GM23338 (cell line): ENCODE measurements around the gene ZNF562. TPM values are rescaled to one million over a fixed set of nuclear protein-coding genes. Genes with fewer than 3 reads are reported as not detected.

ENCODE experiments used
- ATAC-seq: fragments of 200-7000 bp; cut with Tn5 transposase; 3 replicates; pipeline ENCODE4 v1.9.1; 2020
- DNase-seq: peaks from one replicate; pipeline ENCODE4 v3.0.0-alpha.2; 2015; ENCODE audit warnings: low spot score
- H2AFZ ChIP-seq: fragments of 200-600 bp; sonication (generic); 2 replicates; pipeline ENCODE4 v1.8.0; 2016; ENCODE audit warnings: antibody characterized with exemption, mild to moderate bottlenecking, moderate library complexity
- H3F3A ChIP-seq: fragments of 200-600 bp; sonication (generic); replicated peaks from 2 replicates; pipeline ENCODE4 v1.8.0; 2017; ENCODE audit warnings: antibody characterized with exemption, mixed run types, low read depth
- H3K27ac ChIP-seq: fragments of 200-600 bp; sonication (generic); 2 replicates; pipeline ENCODE4 v1.6.1; 2016; ENCODE audit warnings: low read depth
- H3K27me3 ChIP-seq: fragments of 200-600 bp; sonication (generic); 2 replicates; pipeline ENCODE4 v1.8.0; 2016; ENCODE audit warnings: mild to moderate bottlenecking, mixed run types, moderate library complexity; ENCODE audit not compliant: insufficient read depth
- H3K36me3 ChIP-seq: fragments of 200-600 bp; sonication (generic); 2 replicates; pipeline ENCODE4 v1.8.0; 2016; ENCODE audit warnings: mild to moderate bottlenecking; ENCODE audit not compliant: insufficient read depth
- H3K4me1 ChIP-seq: fragments of 200-600 bp; sonication (generic); 2 replicates; pipeline ENCODE4 v1.8.0; 2016; ENCODE audit warnings: mild to moderate bottlenecking, moderate library complexity; ENCODE audit not compliant: insufficient read depth
- H3K4me2 ChIP-seq: fragments of 200-600 bp; sonication (generic); 2 replicates; pipeline ENCODE4 v1.7.1; 2017; ENCODE audit warnings: mixed run types
- H3K4me3 ChIP-seq: fragments of 200-600 bp; sonication (generic); 2 replicates; pipeline ENCODE4 v1.6.1; 2016; ENCODE audit warnings: mixed run types
- H3K79me2 ChIP-seq: fragments of 200-600 bp; sonication (generic); replicated peaks from 2 replicates; pipeline ENCODE4 v1.8.0; 2017; ENCODE audit warnings: mild to moderate bottlenecking; ENCODE audit not compliant: insufficient read depth
- H3K9me2 ChIP-seq: fragments of 200-600 bp; sonication (generic); 2 replicates; pipeline ENCODE4 v1.8.0; 2017; ENCODE audit not compliant: insufficient read depth
- H4K20me1 ChIP-seq: fragments of 200-600 bp; sonication (generic); replicated peaks from 2 replicates; pipeline ENCODE4 v1.8.0; 2017; ENCODE audit warnings: mild to moderate bottlenecking; ENCODE audit not compliant: insufficient read depth
- H3K27ac Mint-ChIP-seq: 2 replicates; pipeline ENCODE4 v1.8.0; 2020; ENCODE audit warnings: inconsistent platforms, mild to moderate bottlenecking, moderate library complexity, mixed read lengths
- H3K27me3 Mint-ChIP-seq: 3 replicates; pipeline ENCODE4 v1.8.0; 2022; ENCODE audit warnings: low read depth, mild to moderate bottlenecking, moderate library complexity, mixed read lengths, inconsistent platforms; ENCODE audit not compliant: insufficient read depth, poor library complexity
- H3K36me3 Mint-ChIP-seq: 3 replicates; pipeline ENCODE4 v1.8.0; 2021; ENCODE audit warnings: low read depth, mild to moderate bottlenecking, inconsistent platforms, moderate library complexity, mixed read lengths
- H3K4me1 Mint-ChIP-seq: 3 replicates; pipeline ENCODE4 v1.8.0; 2020; ENCODE audit warnings: mild to moderate bottlenecking, inconsistent platforms, mixed read lengths
- H3K4me3 Mint-ChIP-seq: 3 replicates; pipeline ENCODE4 v1.8.0; 2021; ENCODE audit warnings: moderate library complexity, mild to moderate bottlenecking, inconsistent platforms, mixed read lengths
- H3K9me3 Mint-ChIP-seq: 3 replicates; pipeline ENCODE4 v1.8.0; 2020; ENCODE audit warnings: moderate library complexity, mild to moderate bottlenecking, inconsistent platforms, mixed read lengths
- CREB1 ChIP-seq: fragments of 250-450 bp; sonication (Bioruptor Pico); IDR thresholded peaks from 2 replicates; pipeline ENCODE4 v1.5.0; 2020; ENCODE audit warnings: low read depth, mild to moderate bottlenecking, moderate library complexity
- EZH2phosphoT487 ChIP-seq: fragments of 200-600 bp; sonication (generic); IDR thresholded peaks from one replicate; pipeline ENCODE4 v1.8.1; 2018; ENCODE audit warnings: antibody characterized with exemption; ENCODE audit not compliant: unreplicated experiment
- JUNB ChIP-seq: IDR thresholded peaks from one replicate; pipeline ENCODE4 v1.6.1; 2016; ENCODE audit warnings: antibody characterized with exemption; ENCODE audit not compliant: unreplicated experiment
- NANOG ChIP-seq: IDR thresholded peaks from 2 replicates; pipeline ENCODE4 v1.6.1; 2016; ENCODE audit warnings: antibody characterized with exemption, borderline replicate concordance
- STAT1 ChIP-seq: IDR thresholded peaks from one replicate; pipeline ENCODE4 v1.6.1; 2016; ENCODE audit warnings: antibody characterized with exemption; ENCODE audit not compliant: unreplicated experiment
- ZNF114 ChIP-seq: fragments of 250-450 bp; sonication (Bioruptor Pico); IDR thresholded peaks from 2 replicates; pipeline ENCODE4 v1.5.0; 2020; ENCODE audit warnings: mild to moderate bottlenecking, moderate library complexity
- ZNF331 ChIP-seq: fragments of 250-450 bp; sonication (Bioruptor Pico); IDR thresholded peaks from 2 replicates; pipeline ENCODE4 v1.5.0; 2020; ENCODE audit warnings: low read depth, mild to moderate bottlenecking, moderate library complexity
- polyA plus RNA-seq: library from polyadenylated mRNA; unstranded; fragments of >200 nt; fragmentation: Nextera tagmentation; extraction: Ambion mirVana; gene quantifications from 2 replicates; pipeline ENCODE4 v1.2.1, GENCODE V29; 2016
- total RNA-seq: library from RNA; depleted of rRNA; stranded (reverse); fragments of >200 nt; shearing (Covaris generic); gene quantifications from 2 replicates; pipeline ENCODE4 v1.2.3, GENCODE V29; 2014
- TF ChIP-seq, protein P1 (sequence below), 2 experiments: fragments of 200-600 bp in 1 of 2; sonication (generic) in 1 of 2; conservative IDR thresholded peaks; 2 replicates each; pipeline versions ENCODE4 v1.5.1 to v1.6.1; 2016 to 2017; ENCODE audit warnings: antibody characterized with exemption in 2 of 2, low read depth in 2 of 2, mild to moderate bottlenecking in 2 of 2, moderate library complexity in 1 of 2
- TF ChIP-seq, protein P2 (sequence below): IDR thresholded peaks from 2 replicates; pipeline ENCODE4 v1.6.1; 2016; ENCODE audit warnings: antibody characterized with exemption

Gene ZNF562
- total and polyA plus RNA-seq, 2 experiments from 2014 or later, result 15.6 to 68.8 TPM

DNA sequence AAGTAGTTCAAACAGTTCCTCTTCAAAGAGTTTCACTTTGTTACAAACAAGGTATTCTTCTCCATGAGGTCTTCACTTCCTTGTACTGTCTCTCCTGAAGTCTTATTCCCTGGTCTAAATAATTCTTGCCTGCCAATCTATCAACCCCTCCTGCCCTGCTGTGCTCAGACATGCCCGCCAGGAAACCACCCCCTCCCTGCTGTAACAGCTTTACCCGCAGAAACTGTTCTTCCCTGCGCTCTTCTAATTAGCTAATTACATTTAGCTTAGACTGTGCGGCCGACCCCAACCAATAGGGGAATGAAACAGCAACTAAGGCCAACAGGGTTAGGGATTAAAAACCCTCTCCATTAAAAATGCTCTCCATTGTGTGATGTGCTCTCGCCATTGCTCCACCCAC is 47.0 kb upstream of the ZNF562 start:
- peaks cover 23% of the 10 kb centered on the region for H3K9me3 Mint-ChIP-seq
- Histone ChIP-seq H3K27me3 (no peaks in the 10 kb centered on the region), H3K79me2 (no peaks in the 10 kb centered on the region), H2AFZ (peak overlapping the region; percentile 26), H3K4me3 (no peak overlapping the region), H3K36me3 (peaks cover 3% of the 10 kb centered on the region; the same call in 1 of the 2 replicates), H4K20me1 (no peaks in the 10 kb centered on the region), H3K27ac (no peak overlapping the region), H3K4me2 (no peak overlapping the region), H3K4me1 (peaks cover 6% of the 10 kb centered on the region; the same call in 1 of the 2 replicates), H3F3A (no peaks in the 10 kb centered on the region), H3K9me2 (no peaks in the 10 kb centered on the region)
- peaks cover 13% of the 10 kb centered on the region for H3K36me3 Mint-ChIP-seq
- DNase-seq (peak; percentile 23), ATAC-seq (peak; percentile 66)
- peak overlapping the region; percentile 78; the same call in 1 of the 2 replicates for H3K27ac Mint-ChIP-seq
- H3K4me3 Mint-ChIP-seq, result no peak overlapping the region
- no peak for TF ChIP-seq STAT1
- TF ChIP-seq EZH2phosphoT487, result no peak
- peaks cover 26% of the 10 kb centered on the region for H3K4me1 Mint-ChIP-seq
- peaks cover 4% of the 10 kb centered on the region for H3K27me3 Mint-ChIP-seq

DNA sequence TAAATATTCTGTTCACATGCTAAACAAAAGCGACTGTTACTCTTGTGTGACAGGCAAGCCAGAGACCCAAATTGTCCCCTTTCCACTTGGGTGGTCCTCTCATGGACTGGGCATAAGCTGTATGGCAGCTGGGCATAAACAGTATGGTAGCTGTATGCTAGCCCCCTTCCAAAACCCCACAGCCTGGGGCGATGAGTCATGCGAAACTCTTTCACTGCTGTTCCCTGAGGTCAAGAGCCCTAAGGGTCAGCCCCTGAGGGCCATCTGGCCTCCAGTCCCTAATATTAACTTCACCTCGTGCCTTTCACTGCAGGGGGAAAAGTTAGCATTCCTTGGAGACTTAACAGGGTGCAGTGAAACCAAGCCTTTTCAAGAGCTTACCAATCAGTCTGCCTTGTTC is 45.6 kb upstream of the ZNF562 start:
- Histone ChIP-seq H2AFZ (peak overlapping the region; percentile 9), H3K4me3 (no peak overlapping the region), H3K36me3 (peaks cover 3% of the 10 kb centered on the region; the same call in 1 of the 2 replicates), H3K4me1 (peaks cover 6% of the 10 kb centered on the region; the same call in 1 of the 2 replicates), H3K27me3 (no peaks in the 10 kb centered on the region), H3K4me2 (no peak overlapping the region), H3F3A (no peaks in the 10 kb centered on the region), H3K27ac (no peak overlapping the region), H3K9me2 (no peaks in the 10 kb centered on the region), H4K20me1 (no peaks in the 10 kb centered on the region), H3K79me2 (no peaks in the 10 kb centered on the region)
- H3K36me3 Mint-ChIP-seq, result peaks cover 13% of the 10 kb centered on the region
- DNase-seq, result peak; percentile 16
- peaks cover 23% of the 10 kb centered on the region for H3K9me3 Mint-ChIP-seq
- TF ChIP-seq EZH2phosphoT487, result no peak
- no peak for ATAC-seq
- peaks cover 26% of the 10 kb centered on the region for H3K4me1 Mint-ChIP-seq
- peaks cover 4% of the 10 kb centered on the region for H3K27me3 Mint-ChIP-seq
- H3K27ac Mint-ChIP-seq, result no peak overlapping the region
- no peak overlapping the region for H3K4me3 Mint-ChIP-seq

DNA sequence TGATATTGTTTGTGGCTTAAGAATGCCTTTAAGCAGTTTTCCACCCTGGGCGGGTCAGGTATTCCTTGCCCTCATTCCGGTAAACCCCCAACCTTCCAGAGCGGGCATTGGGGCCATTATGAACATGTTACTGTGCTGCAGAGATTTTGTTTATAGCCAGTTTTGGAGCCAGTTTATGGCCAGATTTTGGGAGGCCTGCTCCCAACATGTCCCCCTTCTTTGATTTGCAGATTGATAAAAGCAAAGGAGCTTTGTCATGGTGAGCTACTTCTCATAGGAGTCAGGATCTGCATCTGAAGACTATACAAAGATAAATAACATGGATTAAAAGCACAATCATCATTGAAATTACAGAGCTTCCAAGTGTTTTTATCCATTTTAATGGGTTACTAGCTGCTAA is 36.9 kb upstream of the ZNF562 start:
- no peak overlapping the region for H3K4me3 Mint-ChIP-seq
- Histone ChIP-seq H3F3A (no peaks in the 10 kb centered on the region), H3K27ac (no peak overlapping the region), H3K4me3 (no peak overlapping the region), H3K36me3 (no peaks in the 10 kb centered on the region), H2AFZ (no peak overlapping the region), H4K20me1 (no peaks in the 10 kb centered on the region), H3K4me1 (no peaks in the 10 kb centered on the region), H3K9me2 (no peaks in the 10 kb centered on the region), H3K79me2 (no peaks in the 10 kb centered on the region), H3K27me3 (no peaks in the 10 kb centered on the region), H3K4me2 (no peak overlapping the region)
- DNase-seq, result no peak
- peaks cover 60% of the 10 kb centered on the region for H3K9me3 Mint-ChIP-seq
- no peak for ATAC-seq
- no peak overlapping the region for H3K27ac Mint-ChIP-seq
- H3K36me3 Mint-ChIP-seq, result peaks cover 25% of the 10 kb centered on the region
- H3K27me3 Mint-ChIP-seq, result no peaks in the 10 kb centered on the region
- H3K4me1 Mint-ChIP-seq, result no peaks in the 10 kb centered on the region
- TF ChIP-seq JUNB (no peak), CREB1 (CRISPR knock-in tag) (no peak), EZH2phosphoT487 (no peak), STAT1 (no peak), ZNF114 (CRISPR knock-in tag) (no peak), NANOG (no peak), ZNF331 (CRISPR knock-in tag) (no peak)
- TF ChIP-seq, protein P1, sequence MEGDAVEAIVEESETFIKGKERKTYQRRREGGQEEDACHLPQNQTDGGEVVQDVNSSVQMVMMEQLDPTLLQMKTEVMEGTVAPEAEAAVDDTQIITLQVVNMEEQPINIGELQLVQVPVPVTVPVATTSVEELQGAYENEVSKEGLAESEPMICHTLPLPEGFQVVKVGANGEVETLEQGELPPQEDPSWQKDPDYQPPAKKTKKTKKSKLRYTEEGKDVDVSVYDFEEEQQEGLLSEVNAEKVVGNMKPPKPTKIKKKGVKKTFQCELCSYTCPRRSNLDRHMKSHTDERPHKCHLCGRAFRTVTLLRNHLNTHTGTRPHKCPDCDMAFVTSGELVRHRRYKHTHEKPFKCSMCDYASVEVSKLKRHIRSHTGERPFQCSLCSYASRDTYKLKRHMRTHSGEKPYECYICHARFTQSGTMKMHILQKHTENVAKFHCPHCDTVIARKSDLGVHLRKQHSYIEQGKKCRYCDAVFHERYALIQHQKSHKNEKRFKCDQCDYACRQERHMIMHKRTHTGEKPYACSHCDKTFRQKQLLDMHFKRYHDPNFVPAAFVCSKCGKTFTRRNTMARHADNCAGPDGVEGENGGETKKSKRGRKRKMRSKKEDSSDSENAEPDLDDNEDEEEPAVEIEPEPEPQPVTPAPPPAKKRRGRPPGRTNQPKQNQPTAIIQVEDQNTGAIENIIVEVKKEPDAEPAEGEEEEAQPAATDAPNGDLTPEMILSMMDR (conservative IDR thresholded peaks at IDR 0.05; ENCODE audit: low read depth in 2 of 2), result no peak
- TF ChIP-seq, protein P2, sequence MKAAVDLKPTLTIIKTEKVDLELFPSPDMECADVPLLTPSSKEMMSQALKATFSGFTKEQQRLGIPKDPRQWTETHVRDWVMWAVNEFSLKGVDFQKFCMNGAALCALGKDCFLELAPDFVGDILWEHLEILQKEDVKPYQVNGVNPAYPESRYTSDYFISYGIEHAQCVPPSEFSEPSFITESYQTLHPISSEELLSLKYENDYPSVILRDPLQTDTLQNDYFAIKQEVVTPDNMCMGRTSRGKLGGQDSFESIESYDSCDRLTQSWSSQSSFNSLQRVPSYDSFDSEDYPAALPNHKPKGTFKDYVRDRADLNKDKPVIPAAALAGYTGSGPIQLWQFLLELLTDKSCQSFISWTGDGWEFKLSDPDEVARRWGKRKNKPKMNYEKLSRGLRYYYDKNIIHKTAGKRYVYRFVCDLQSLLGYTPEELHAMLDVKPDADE, result no peak
